ENCODE data around the gene PSME2.

- TF ChIP-seq CTCF (conservative IDR thresholded peaks at IDR 0.05): no peak
- TF ChIP-seq EZH2 (IDR thresholded peaks at IDR 0.05; ENCODE audit: low read depth): no peak
These were observed 39.6 kb downstream of the PSME2 start for GRCh38 chr14:24106672-24107271.
